Choroid plexus epithelial cell (primary cell): ENCODE results near the gene TRAPPC8.

Source experiments
- DNase-seq: peaks from one replicate; pipeline ENCODE4 v3.0.0-alpha.2; 2010; ENCODE audit warnings: low read depth
- H3K4me3 ChIP-seq: 2 replicates; pipeline ENCODE4 v1.5.1; 2011; ENCODE audit warnings: low read depth, mild to moderate bottlenecking, control low read depth, low read length, moderate library complexity
- CTCF ChIP-seq: conservative IDR thresholded peaks from 2 replicates; pipeline ENCODE4 v1.5.1; 2011; ENCODE audit warnings: low read depth, mild to moderate bottlenecking, control low read depth, inconsistent platforms, low read length, moderate library complexity

TRAPPC8 gene

GRCh38 chr18:31880186-31880898, 62.6 kb downstream of the TRAPPC8 start:
- no peak overlapping the region for H3K4me3 ChIP-seq
- no peak for DNase-seq
- TF ChIP-seq CTCF: no peak

- no peak overlapping the region for H3K4me3 ChIP-seq
- no peak for TF ChIP-seq CTCF
- no peak for DNase-seq
Measured at GRCh38 chr18:31878358-31878757, 64.6 kb downstream of the TRAPPC8 start.

- no peak for DNase-seq
- TF ChIP-seq CTCF: no peak
- H3K4me3 ChIP-seq: no peak overlapping the region
Measured at GRCh38 chr18:31877900-31878299, 65.0 kb downstream of the TRAPPC8 start.

GRCh38 chr18:31876707-31877106, 66.2 kb downstream of the TRAPPC8 start:
- no peak for TF ChIP-seq CTCF
- DNase-seq: no peak
- no peak overlapping the region for H3K4me3 ChIP-seq

- no peak overlapping the region for H3K4me3 ChIP-seq
- DNase-seq: no peak
- no peak for TF ChIP-seq CTCF
Measured at GRCh38 chr18:31875301-31875700, 67.6 kb downstream of the TRAPPC8 start.

GRCh38 chr18:31863103-31863502, 79.8 kb downstream of the TRAPPC8 start:
- DNase-seq: no peak
- no peak overlapping the region for H3K4me3 ChIP-seq
- no peak for TF ChIP-seq CTCF

GRCh38 chr18:31860488-31860887, 82.4 kb downstream of the TRAPPC8 start:
- no peak for DNase-seq
- TF ChIP-seq CTCF: no peak
- no peak overlapping the region for H3K4me3 ChIP-seq
